Activated CD8-positive, alpha-beta T cell treated with anti-CD3 and anti-CD28 coated beads for 36 hours (primary cell): ENCODE measurements around the gene CYBA. TPM values are rescaled to one million over a fixed set of nuclear protein-coding genes. Genes with fewer than 3 reads are reported as not detected.
A peak's percentile ranks its signal among the peaks of the same experiment; 100 is the strongest.

Experiments used
- ATAC-seq: fragments of 200-7000 bp; cut with Tn5 transposase; one replicate; pipeline ENCODE4 v1.10.0; 2021; ENCODE audit warnings: mild to moderate bottlenecking, moderate library complexity
- CTCF ChIA-PET: fragments of 350-600 bp; sonication (Branson Sonifier 250); formaldehyde crosslinking; loops from one replicate; lab custom pipeline; 2021; ENCODE audit warnings: antibody characterized with exemption; lab: Charles Lee
- POLR2A ChIA-PET: fragments of 350-600 bp; sonication (Branson Sonifier 250); formaldehyde crosslinking; loops from one replicate; lab custom pipeline; 2021; ENCODE audit warnings: antibody characterized with exemption; lab: Charles Lee
- DNase-seq: peaks from one replicate; pipeline ENCODE4 v3.0.0-alpha.2; 2020
- H3K27ac Mint-ChIP-seq: one replicate; pipeline ENCODE4 v1.8.0; 2021; ENCODE audit warnings: mild to moderate bottlenecking, mixed read lengths
- H3K27me3 Mint-ChIP-seq: one replicate; pipeline ENCODE4 v1.8.0; 2021; ENCODE audit warnings: mixed read lengths
- H3K36me3 Mint-ChIP-seq: one replicate; pipeline ENCODE4 v1.8.0; 2021; ENCODE audit warnings: low read depth, mixed read lengths
- H3K4me1 Mint-ChIP-seq: one replicate; pipeline ENCODE4 v1.8.0; 2021; ENCODE audit warnings: low read depth, mixed read lengths
- H3K4me3 Mint-ChIP-seq: one replicate; pipeline ENCODE4 v1.8.0; 2021; ENCODE audit warnings: mild to moderate bottlenecking, moderate library complexity, mixed read lengths
- H3K9me3 Mint-ChIP-seq: one replicate; pipeline ENCODE4 v1.8.0; 2021; ENCODE audit warnings: mixed read lengths
- intact Hi-C: fragments of 100-400 bp; cut with micrococcal nuclease; formaldehyde crosslinking; loops from one replicate; pipeline ENCODE4 v1.10.0; 2022
- total RNA-seq, 2 experiments: library from RNA; stranded (reverse); gene quantifications; one replicate each; pipeline ENCODE4 v1.2.3, GENCODE V29; 2021
- TF ChIP-seq, protein P1 (sequence below): fragments of 200-600 bp; IDR thresholded peaks from one replicate; pipeline ENCODE4 v1.8.0; 2022; ENCODE audit warnings: antibody characterized with exemption, mild to moderate bottlenecking

Gene CYBA
- total RNA-seq, 2 experiments from 2014 or later: 230 to 236 TPM

DNA sequence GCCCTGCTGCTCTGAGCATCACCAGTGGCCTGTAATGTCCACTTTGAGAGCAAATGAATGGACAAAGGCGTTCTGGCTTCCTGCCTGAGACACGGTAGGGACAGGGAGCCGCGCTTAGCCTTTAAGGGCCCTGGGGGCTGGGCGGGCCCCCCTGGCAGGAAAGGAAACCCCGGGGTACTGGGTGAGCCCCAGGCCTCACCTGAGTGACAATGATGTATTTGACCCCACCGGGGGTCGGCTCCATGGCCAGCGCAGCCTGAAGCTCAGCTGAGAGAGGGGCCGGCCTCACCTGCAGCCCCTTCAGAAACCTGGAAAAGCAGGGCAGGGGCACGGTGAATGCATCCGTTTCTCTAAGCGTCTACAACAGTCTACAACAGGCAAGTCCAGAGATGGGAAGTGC is 2.2 kb upstream of the CYBA start:
- ChIA-PET POLR2A (interaction anchor here (0.6 to 1.0 kb wide), 2 partner anchors 16 to 76 kb away, joined by 3 read pairs; no protein-coding TSS in a partner anchor), CTCF (interaction anchor here (1.4 to 2.9 kb wide), 2 partner anchors 28 to 33 kb away, joined by 3 to 9 read pairs; no protein-coding TSS in a partner anchor)
- Mint-ChIP-seq H3K4me1 (peaks cover 10% of the 10 kb centered on the region), H3K4me3 (no peak overlapping the region), H3K36me3 (peaks cover 21% of the 10 kb centered on the region), H3K27ac (peak overlapping the region; percentile 7), H3K27me3 (no peaks in the 10 kb centered on the region), H3K9me3 (no peaks in the 10 kb centered on the region)
- intact Hi-C loops: no loop called here
- no peak for ATAC-seq
- DNase-seq: no peak
- TF ChIP-seq, protein P1, sequence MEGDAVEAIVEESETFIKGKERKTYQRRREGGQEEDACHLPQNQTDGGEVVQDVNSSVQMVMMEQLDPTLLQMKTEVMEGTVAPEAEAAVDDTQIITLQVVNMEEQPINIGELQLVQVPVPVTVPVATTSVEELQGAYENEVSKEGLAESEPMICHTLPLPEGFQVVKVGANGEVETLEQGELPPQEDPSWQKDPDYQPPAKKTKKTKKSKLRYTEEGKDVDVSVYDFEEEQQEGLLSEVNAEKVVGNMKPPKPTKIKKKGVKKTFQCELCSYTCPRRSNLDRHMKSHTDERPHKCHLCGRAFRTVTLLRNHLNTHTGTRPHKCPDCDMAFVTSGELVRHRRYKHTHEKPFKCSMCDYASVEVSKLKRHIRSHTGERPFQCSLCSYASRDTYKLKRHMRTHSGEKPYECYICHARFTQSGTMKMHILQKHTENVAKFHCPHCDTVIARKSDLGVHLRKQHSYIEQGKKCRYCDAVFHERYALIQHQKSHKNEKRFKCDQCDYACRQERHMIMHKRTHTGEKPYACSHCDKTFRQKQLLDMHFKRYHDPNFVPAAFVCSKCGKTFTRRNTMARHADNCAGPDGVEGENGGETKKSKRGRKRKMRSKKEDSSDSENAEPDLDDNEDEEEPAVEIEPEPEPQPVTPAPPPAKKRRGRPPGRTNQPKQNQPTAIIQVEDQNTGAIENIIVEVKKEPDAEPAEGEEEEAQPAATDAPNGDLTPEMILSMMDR: no peak

DNA sequence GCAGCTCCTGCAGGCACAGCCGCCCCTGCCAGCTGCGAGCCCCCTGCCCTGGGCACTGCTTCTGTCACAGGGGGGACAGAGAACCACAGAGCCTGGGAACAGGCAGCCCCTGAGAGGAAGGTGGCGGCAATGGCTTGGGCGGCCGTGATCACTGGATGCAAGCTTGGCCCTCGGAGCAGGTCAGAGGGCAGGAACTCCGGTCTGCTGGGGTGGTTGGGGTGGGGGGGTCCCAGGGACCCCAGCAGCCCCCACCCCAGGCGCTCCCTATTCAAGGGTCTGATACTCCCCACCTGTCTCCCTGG is 1.9 kb upstream of the CYBA start:
- ATAC-seq: no peak
- Mint-ChIP-seq H3K4me1 (peaks cover 10% of the 10 kb centered on the region), H3K9me3 (no peaks in the 10 kb centered on the region), H3K27ac (no peak overlapping the region), H3K27me3 (no peaks in the 10 kb centered on the region), H3K4me3 (no peak overlapping the region), H3K36me3 (peaks cover 21% of the 10 kb centered on the region)
- TF ChIP-seq, protein P1: no peak
- ChIA-PET CTCF (interaction anchor here (1.4 to 2.9 kb wide), 2 partner anchors 28 to 33 kb away, joined by 3 to 9 read pairs; no protein-coding TSS in a partner anchor), POLR2A (interaction anchor here (0.6 kb wide), 1 partner anchor 76 kb away, joined by 3 read pairs; no protein-coding TSS in a partner anchor)
- no peak for DNase-seq
- intact Hi-C loops: no loop called here

DNA sequence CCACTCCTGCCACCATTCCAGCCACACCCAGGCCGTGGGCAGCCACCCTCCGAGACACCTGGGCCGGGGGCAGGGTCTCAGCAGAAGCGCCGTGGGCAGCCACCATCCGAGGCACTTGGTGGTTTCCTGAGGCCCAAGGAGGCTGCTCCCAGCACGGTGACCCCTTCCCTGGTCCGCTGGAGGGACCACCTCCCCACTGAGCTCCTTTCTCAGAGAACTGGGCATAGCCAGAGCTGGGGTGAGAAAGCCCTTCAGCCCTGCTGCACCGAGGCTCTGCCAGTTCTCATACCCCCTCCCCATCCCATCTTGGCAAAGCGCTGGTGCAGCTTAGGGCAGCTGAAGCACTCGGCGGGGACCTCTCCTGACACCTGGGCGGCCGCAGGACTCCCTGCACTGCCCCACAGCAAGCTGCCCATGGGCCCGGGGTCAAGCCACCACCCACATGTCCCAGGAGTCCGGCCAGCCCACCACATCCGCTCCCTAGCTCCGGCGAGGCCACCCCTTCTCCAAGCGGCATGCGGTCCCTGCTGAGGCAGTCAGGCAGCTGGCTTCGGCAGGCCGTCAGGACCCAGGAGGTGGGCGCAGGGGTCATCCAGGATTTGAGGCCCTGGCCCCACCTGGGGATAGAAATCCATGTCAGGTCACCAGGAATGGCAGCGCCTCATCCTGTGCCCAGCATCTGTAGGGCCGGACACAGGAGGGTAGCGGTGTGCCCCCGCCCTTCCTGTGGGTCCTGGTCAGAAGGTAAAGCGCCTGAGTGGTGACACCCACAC is 1.3 kb upstream of the CYBA start:
- peaks cover 21% of the 10 kb centered on the region for H3K36me3 Mint-ChIP-seq
- ATAC-seq: no peak
- peaks cover 10% of the 10 kb centered on the region for H3K4me1 Mint-ChIP-seq
- intact Hi-C loops: no loop called here
- no peaks in the 10 kb centered on the region for H3K9me3 Mint-ChIP-seq
- H3K27me3 Mint-ChIP-seq: no peaks in the 10 kb centered on the region
- peak overlapping the region; percentile 87 for H3K4me3 Mint-ChIP-seq
- DNase-seq: no peak
- ChIA-PET POLR2A (interaction anchor here (1.1 to 1.3 kb wide), 2 partner anchors 11 to 55 kb away, joined by 3 to 4 read pairs; partner anchors contain the start of gene MVD), CTCF (interaction anchor here (1.4 to 2.9 kb wide), 3 partner anchors 29 to 52 kb away, joined by 3 to 9 read pairs (median 3); no protein-coding TSS in a partner anchor)
- H3K27ac Mint-ChIP-seq: peak overlapping the region; percentile 95
- TF ChIP-seq, protein P1: no peak

DNA sequence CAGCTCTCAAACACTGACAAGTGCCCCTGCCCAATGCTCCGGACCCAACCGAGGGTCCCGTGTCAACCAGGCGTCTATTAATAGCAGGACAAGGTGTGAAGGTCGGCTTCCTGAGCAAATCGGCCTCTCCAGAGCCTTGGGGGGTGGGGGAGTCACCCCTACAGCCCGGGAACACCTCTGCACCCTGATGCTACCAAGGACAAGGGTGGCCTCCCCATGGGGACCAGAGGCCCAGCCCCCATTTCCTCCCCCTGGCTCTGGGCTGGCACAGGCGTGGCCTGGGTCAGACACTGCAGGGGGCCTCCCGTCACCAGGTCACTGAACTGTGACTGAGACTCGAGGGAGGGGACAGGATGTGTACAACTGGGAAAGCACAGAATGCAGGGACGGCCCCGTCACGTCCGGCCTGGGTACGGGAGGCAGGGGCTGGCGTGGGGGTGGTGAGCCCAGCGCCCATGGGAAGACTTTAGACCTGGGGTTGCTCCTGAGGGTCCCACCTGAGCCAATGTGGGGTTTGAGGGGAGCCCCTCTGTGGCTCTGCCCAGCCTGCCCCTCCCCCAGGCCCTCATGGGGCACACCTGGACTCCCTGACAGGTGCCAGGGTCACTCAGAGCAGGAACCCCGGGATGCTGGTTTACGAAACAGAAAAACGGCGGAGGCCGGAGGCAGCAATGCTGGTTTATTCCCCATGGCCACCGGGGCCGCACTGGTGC is 579 bp upstream of the CYBA start:
- TF ChIP-seq, protein P1: no peak
- intact Hi-C loops: no loop called here
- ChIA-PET CTCF (interaction anchor here (1.4 to 2.9 kb wide), 3 partner anchors 30 to 52 kb away, joined by 3 to 9 read pairs (median 3); no protein-coding TSS in a partner anchor), POLR2A (interaction anchor here (0.8 to 5.5 kb wide), 5 partner anchors 11 to 130 kb away, joined by 3 to 28 read pairs (median 4); partner anchors contain the start of gene MVD)
- peak; percentile 92 for ATAC-seq
- Mint-ChIP-seq H3K27ac (peak overlapping the region; percentile 95), H3K36me3 (peaks cover 21% of the 10 kb centered on the region), H3K27me3 (no peaks in the 10 kb centered on the region), H3K9me3 (no peaks in the 10 kb centered on the region), H3K4me1 (peaks cover 10% of the 10 kb centered on the region), H3K4me3 (peak overlapping the region; percentile 87)
- peak; percentile 96 for DNase-seq
